GM12878 (cell line): ENCODE measurements around the gene C2CD4D. TPM values are rescaled to one million over a fixed set of nuclear protein-coding genes. Genes with fewer than 3 reads are reported as not detected.
A peak's percentile ranks its signal among the peaks of the same experiment; 100 is the strongest.

ENCODE experiments used
- ATAC-seq: fragments of 200-7000 bp; cut with Tn5 transposase; 3 replicates; pipeline ENCODE4 v1.9.1; 2020; ENCODE audit warnings: mild to moderate bottlenecking, moderate library complexity
- BruUV-seq: library from RNA; stranded (reverse); fragments of 400-500 nt; replicated peaks from 2 replicates; lab custom pipeline; 2021; lab: Mats Ljungman, UMichigan
- CTCF ChIA-PET: fragments of 300-600 bp; sonication (Branson Sonifier 250); formaldehyde crosslinking; extraction: SDS; loops from one replicate; lab custom pipeline; 2021; ENCODE audit warnings: inconsistent platforms; lab: Yijun Ruan, JAX
- POLR2A ChIA-PET: fragments of 350-600 bp; formaldehyde crosslinking; extraction: SDS; loops from one replicate; lab custom pipeline; 2021; ENCODE audit warnings: inconsistent platforms; lab: Charles Lee
- RAD21 ChIA-PET: fragments of 300-600 bp; sonication (Branson Sonifier 250); formaldehyde crosslinking; loops from one replicate; lab custom pipeline; 2023; ENCODE audit warnings: antibody characterized with exemption; ENCODE audit not compliant: unreplicated experiment; lab: Charles Lee
- SMC1A ChIA-PET: fragments of 300-600 bp; sonication (Branson Sonifier 250); formaldehyde crosslinking; loops from one replicate; lab custom pipeline; 2023; ENCODE audit not compliant: unreplicated experiment, uncharacterized antibody; lab: Charles Lee
- DNase-seq: peaks from one replicate; pipeline ENCODE4 v3.0.0-alpha.2; 2011; ENCODE audit warnings: low read depth, low spot score
- FAIRE-seq: peaks from 3 replicates; lab custom pipeline; 2011; peaks lifted over from hg19 to GRCh38; lab: Jason Lieb, UNC
- H2AFZ ChIP-seq: 2 replicates; pipeline ENCODE4 v1.6.0; 2011; ENCODE audit warnings: low read depth, low read length, control low read depth; ENCODE audit not compliant: control insufficient read depth
- H3K27ac ChIP-seq: 2 replicates; pipeline ENCODE4 v1.5.1; 2011; ENCODE audit warnings: control low read depth; ENCODE audit not compliant: control insufficient read depth, insufficient read depth
- H3K27me3 ChIP-seq, 2 experiments: replicated peaks in 1 of 2; 2 replicates each; pipeline versions ENCODE4 v1.6.0 to v1.6.1; 2011; ENCODE audit warnings: low read length in 1 of 2; ENCODE audit not compliant: control insufficient read depth in 2 of 2, insufficient read depth in 2 of 2
- H3K36me3 ChIP-seq, 2 experiments: 2 replicates each; pipeline ENCODE4 v1.5.1; 2011; ENCODE audit warnings: low read length in 1 of 2; ENCODE audit not compliant: control insufficient read depth in 2 of 2, insufficient read depth in 2 of 2
- H3K4me1 ChIP-seq: 2 replicates; pipeline ENCODE4 v1.6.1; 2011; ENCODE audit warnings: mild to moderate bottlenecking, low read length, moderate library complexity, mixed read lengths; ENCODE audit not compliant: control insufficient read depth, insufficient read depth
- H3K4me2 ChIP-seq: 2 replicates; pipeline ENCODE4 v1.6.0; 2011; ENCODE audit warnings: control low read depth; ENCODE audit not compliant: control insufficient read depth, insufficient read depth
- H3K4me3 ChIP-seq: fragments of 200-600 bp; sonication (generic); 2 replicates; pipeline ENCODE4 v1.5.1; 2016
- H3K79me2 ChIP-seq: 2 replicates; pipeline ENCODE4 v1.6.0; 2011; ENCODE audit warnings: low read length; ENCODE audit not compliant: control insufficient read depth, insufficient read depth
- H3K9ac ChIP-seq: 2 replicates; pipeline ENCODE4 v1.8.0; 2011; ENCODE audit warnings: low read length, control low read depth, mixed read lengths; ENCODE audit not compliant: control insufficient read depth, insufficient read depth
- H3K9me3 ChIP-seq: replicated peaks from 3 replicates; pipeline ENCODE4 v1.5.1; 2011; ENCODE audit warnings: mild to moderate bottlenecking, low read length; ENCODE audit not compliant: control insufficient read depth, insufficient read depth
- H4K20me1 ChIP-seq: 2 replicates; pipeline ENCODE4 v1.6.0; 2011; ENCODE audit not compliant: control insufficient read depth, insufficient read depth
- CTCF ChIP-seq, 3 experiments: IDR thresholded peaks in 2 of 3; conservative IDR thresholded peaks in 1 of 3; 2 replicates each; pipeline ENCODE4 v1.5.1; 2011; ENCODE audit warnings: low read depth in 3 of 3, low read length in 3 of 3, mild to moderate bottlenecking in 3 of 3, control low read depth in 2 of 3, moderate library complexity in 2 of 3, inconsistent platforms in 1 of 3, mixed read lengths in 1 of 3; ENCODE audit not compliant: control insufficient read depth in 2 of 3, insufficient read depth in 1 of 3; ENCODE audit errors: extremely low read depth in 1 of 3
- IKZF1 ChIP-seq: fragments of 450-650 bp; conservative IDR thresholded peaks from 2 replicates; pipeline ENCODE4 v1.6.1; 2017; ENCODE audit warnings: antibody characterized with exemption, mild to moderate bottlenecking
- JUNB ChIP-seq: IDR thresholded peaks from 2 replicates; pipeline ENCODE4 v1.6.1; 2016; ENCODE audit warnings: antibody characterized with exemption, mild to moderate bottlenecking
- SIN3A ChIP-seq: IDR thresholded peaks from 2 replicates; pipeline ENCODE4 v1.6.1; 2012; ENCODE audit warnings: low read depth, low read length, improper control_type of control experiment
- SMC3 ChIP-seq: IDR thresholded peaks from 2 replicates; pipeline ENCODE4 v1.6.1; 2011; ENCODE audit warnings: low read length, improper control_type of control experiment, borderline replicate concordance
- SPI1 ChIP-seq: IDR thresholded peaks from 2 replicates; pipeline ENCODE4 v1.6.1; 2011; ENCODE audit warnings: low read depth, mild to moderate bottlenecking, low read length, moderate library complexity, borderline replicate concordance; ENCODE audit not compliant: insufficient read depth
- WGBS: methylation state at CpG from one replicate; pipeline ENCODE4 v1.1.6; 2016; ENCODE audit warnings: low lambda C conversion rate; ENCODE audit not compliant: insufficient replicate concordance, insufficient coverage; ENCODE audit errors: missing lambda C conversion rate; 5-methylcytosine and 5-hydroxymethylcytosine counted together
- in situ Hi-C: fragments of 300-500 bp; cut with MboI; formaldehyde crosslinking; loops from 9 replicates; pipeline ENCODE4 v1.14.3; 2018; ENCODE audit warnings: mixed read lengths
- intact Hi-C: fragments of 100-400 bp; cut with micrococcal nuclease; formaldehyde crosslinking; loops from one replicate; pipeline ENCODE4 v1.14.2; 2022; ENCODE audit not compliant: unreplicated experiment
- polyA plus RNA-seq, 11 experiments: library from polyadenylated mRNA; depleted of rRNA in 4 of 11; unstranded in 6 of 11; stranded (reverse) in 5 of 11; fragments of >200 nt; fragmentation: Nextera tagmentation in 4 of 11; fragmentation: Illumina TruSeq in 1 of 11; extraction: Ambion mirVana in 4 of 11; extraction: Trizol in 1 of 11; gene quantifications; 1 replicate in 1 of 11; 2 replicates in 10 of 11; pipeline versions ENCODE4 v1.2.1 to v1.2.3, GENCODE V29; 2011 to 2016; ENCODE audit warnings: inconsistent platforms in 2 of 11, missing spikeins in 2 of 11, low read depth in 1 of 11
- total RNA-seq, 4 experiments: library from RNA; depleted of rRNA in 3 of 4; stranded (reverse); fragments of >200 nt in 3 of 4; fragmentation: Illumina TruSeq in 1 of 4; extraction: Trizol in 1 of 4; gene quantifications; 2 replicates each; pipeline versions ENCODE4 v1.2.1 to v1.2.3, GENCODE V29; 2013 to 2021

C2CD4D gene
- total and polyA plus RNA-seq, 10 of the 15 experiments (the other 5 are each of a cell fraction or from before 2014, with no cell fraction given) = 0.03 to 0.67 (median 0.13) TPM; not detected in 4

DNA sequence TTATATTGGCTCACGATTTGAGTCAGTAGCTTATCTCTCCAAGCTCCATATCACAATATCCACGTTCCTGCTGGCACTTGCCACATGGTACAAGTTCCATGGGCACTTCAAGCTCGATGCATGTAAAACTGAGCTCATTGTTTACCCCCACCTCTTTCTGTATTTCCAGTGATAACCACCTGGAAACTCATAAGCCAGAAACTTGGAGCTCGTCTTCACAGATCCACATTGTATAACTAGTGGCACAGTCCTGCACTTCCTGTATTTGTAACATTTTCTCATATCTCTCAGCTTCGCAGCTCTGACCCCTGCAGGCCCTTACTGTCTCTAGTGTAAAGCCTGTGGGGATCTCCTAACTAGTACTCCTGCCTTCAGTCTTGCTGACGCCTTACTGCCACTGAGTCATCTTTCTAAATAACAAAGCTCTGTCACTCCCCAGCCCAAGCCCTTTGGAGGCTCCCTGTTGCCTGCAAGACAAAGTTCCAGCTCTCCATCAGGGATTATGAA, 6.5 kb upstream of the C2CD4D start:
- no peak overlapping the region for H3K4me3 ChIP-seq
- ChIA-PET SMC1A (interaction anchor here (0.8 to 1.9 kb wide), 6 partner anchors 10 to 253 kb away, joined by 3 to 12 read pairs (median 3); no protein-coding TSS in a partner anchor), CTCF (interaction anchor here (0.5 to 1.9 kb wide), 12 partner anchors 8 to 746 kb away, joined by 3 to 10 read pairs (median 3); partner anchors contain the start of gene MRPL9), RAD21 (interaction anchor here (0.7 to 2.0 kb wide), 5 partner anchors 9 to 251 kb away, joined by 3 to 10 read pairs (median 3); no protein-coding TSS in a partner anchor), POLR2A (interaction anchor here (0.5 kb wide), 1 partner anchor 199 kb away, joined by 3 read pairs; no protein-coding TSS in a partner anchor)
- no peak overlapping the region for H3K4me2 ChIP-seq
- no peaks in the 10 kb centered on the region; a peak in 1 of 4 replicates for H3K27me3 ChIP-seq
- DNase-seq (no peak), FAIRE-seq (no peak), ATAC-seq (peak; percentile 83)
- H3K27ac ChIP-seq = no peak overlapping the region
- no peak overlapping the region for H3K9ac ChIP-seq
- no peaks in the 10 kb centered on the region for H3K4me1 ChIP-seq
- no peaks in the 10 kb centered on the region for H3K36me3 ChIP-seq
- TF ChIP-seq IKZF1 (0 out of 2 replicates have a peak, but pooled peaks have one; percentile 12), JUNB (no peak), SMC3 (no peak), SPI1 (peak; percentile 62; the same call in 1 of the 2 replicates), CTCF (IDR thresholded peaks at IDR 0.05 in 2 of 3, conservative IDR thresholded peaks at IDR 0.05 in 1 of 3; ENCODE audit: control insufficient read depth in 2 of 3, extremely low read depth in 1 of 3, insufficient read depth in 1 of 3, low read depth in 3 of 3, low read length in 3 of 3) (peak in 1 of 3 experiments; percentile 16; a peak in 1 of 6 replicates), SIN3A (no peak)
- intact Hi-C loops = no loop called here
- in situ Hi-C loops = no loop called here
- no peaks in the 10 kb centered on the region for H3K9me3 ChIP-seq
- H4K20me1 ChIP-seq = no peaks in the 10 kb centered on the region
- no peak overlapping the region for H2AFZ ChIP-seq
- BruUV-seq = no TSS peak
- no peaks in the 10 kb centered on the region for H3K79me2 ChIP-seq
- 17% methylated on average over 6 of the region's 6 CpGs for WGBS
